Ishikawa (cell line): ENCODE measurements around the gene MSL2.

Source experiments
- CEBPB ChIP-seq: IDR thresholded peaks from 2 replicates; pipeline ENCODE4 v1.6.1; 2012
- CREB1 ChIP-seq: IDR thresholded peaks from 2 replicates; pipeline ENCODE4 v1.6.1; 2012; ENCODE audit warnings: low read depth
- EGR1 ChIP-seq: IDR thresholded peaks from 2 replicates; pipeline ENCODE4 v1.6.1; 2012
- EP300 ChIP-seq: IDR thresholded peaks from 2 replicates; pipeline ENCODE4 v1.6.1; 2012; ENCODE audit warnings: borderline replicate concordance
- FOXM1 ChIP-seq: IDR thresholded peaks from 2 replicates; pipeline ENCODE4 v1.6.1; 2012; ENCODE audit warnings: low read depth, borderline replicate concordance
- MAX ChIP-seq: IDR thresholded peaks from 2 replicates; pipeline ENCODE4 v1.6.1; 2012
- NFIC ChIP-seq: IDR thresholded peaks from 2 replicates; pipeline ENCODE4 v1.6.1; 2012
- RAD21 ChIP-seq: IDR thresholded peaks from 2 replicates; pipeline ENCODE4 v1.6.1; 2012; ENCODE audit warnings: low read depth
- REST ChIP-seq: IDR thresholded peaks from 2 replicates; pipeline ENCODE4 v1.6.1; 2012; ENCODE audit warnings: low read depth, mild to moderate bottlenecking
- TAF1 ChIP-seq: IDR thresholded peaks from 2 replicates; pipeline ENCODE4 v1.6.1; 2012; ENCODE audit warnings: low read depth, mild to moderate bottlenecking
- TCF12 ChIP-seq: IDR thresholded peaks from 2 replicates; pipeline ENCODE4 v1.6.1; 2012; ENCODE audit warnings: low read depth
- TEAD4 ChIP-seq: IDR thresholded peaks from 2 replicates; pipeline ENCODE4 v1.6.1; 2012
- USF1 ChIP-seq: IDR thresholded peaks from 2 replicates; pipeline ENCODE4 v1.6.1; 2012
- YY1 ChIP-seq: IDR thresholded peaks from 2 replicates; pipeline ENCODE4 v1.6.1; 2012; ENCODE audit warnings: low read depth
- ZBTB7A ChIP-seq: IDR thresholded peaks from 2 replicates; pipeline ENCODE4 v1.6.1; 2012; ENCODE audit warnings: low read depth

MSL2 gene

GRCh38 chr3:136105044-136105443 lies 91.1 kb downstream of the MSL2 start:
- TF ChIP-seq RAD21 (no peak), CREB1 (no peak), FOXM1 (no peak), NFIC (no peak), USF1 (no peak), MAX (no peak), TEAD4 (no peak), TAF1 (no peak), TCF12 (no peak), EP300 (no peak), ZBTB7A (no peak), YY1 (no peak), CEBPB (no peak), REST (no peak), EGR1 (no peak)
